ENCODE data around the gene CLDN10. TPM values are rescaled to one million over a fixed set of nuclear protein-coding genes. Genes with fewer than 3 reads are reported as not detected.
"Not testable (repeated sequence)": the region's sequence is repeated elsewhere in the genome, so short reads cannot be mapped to it uniquely, and the experiment has no call there.

Gene CLDN10
- total RNA-seq, 1 donor from 2014 or later, result not detected

GRCh38 chr13:95552208-95552538 is 347 bp upstream of the CLDN10 start:
- Mint-ChIP-seq H3K27me3 (ENCODE audit: insufficient read depth) (peaks cover 45% of the 10 kb centered on the region), H3K4me3 (no peak overlapping the region), H3K9me3 (no peaks in the 10 kb centered on the region), H3K27ac (no peak overlapping the region), H3K36me3 (ENCODE audit: low read depth) (peaks cover 2% of the 10 kb centered on the region), H3K4me1 (ENCODE audit: low read depth) (peaks cover 11% of the 10 kb centered on the region)
- no peak for DNase-seq (ENCODE audit: low spot score)
- intact Hi-C loops (cut with micrococcal nuclease), result loop anchor here (10.0 kb wide), 1 partner anchor 847 kb away; no protein-coding TSS in a partner anchor

DNA sequence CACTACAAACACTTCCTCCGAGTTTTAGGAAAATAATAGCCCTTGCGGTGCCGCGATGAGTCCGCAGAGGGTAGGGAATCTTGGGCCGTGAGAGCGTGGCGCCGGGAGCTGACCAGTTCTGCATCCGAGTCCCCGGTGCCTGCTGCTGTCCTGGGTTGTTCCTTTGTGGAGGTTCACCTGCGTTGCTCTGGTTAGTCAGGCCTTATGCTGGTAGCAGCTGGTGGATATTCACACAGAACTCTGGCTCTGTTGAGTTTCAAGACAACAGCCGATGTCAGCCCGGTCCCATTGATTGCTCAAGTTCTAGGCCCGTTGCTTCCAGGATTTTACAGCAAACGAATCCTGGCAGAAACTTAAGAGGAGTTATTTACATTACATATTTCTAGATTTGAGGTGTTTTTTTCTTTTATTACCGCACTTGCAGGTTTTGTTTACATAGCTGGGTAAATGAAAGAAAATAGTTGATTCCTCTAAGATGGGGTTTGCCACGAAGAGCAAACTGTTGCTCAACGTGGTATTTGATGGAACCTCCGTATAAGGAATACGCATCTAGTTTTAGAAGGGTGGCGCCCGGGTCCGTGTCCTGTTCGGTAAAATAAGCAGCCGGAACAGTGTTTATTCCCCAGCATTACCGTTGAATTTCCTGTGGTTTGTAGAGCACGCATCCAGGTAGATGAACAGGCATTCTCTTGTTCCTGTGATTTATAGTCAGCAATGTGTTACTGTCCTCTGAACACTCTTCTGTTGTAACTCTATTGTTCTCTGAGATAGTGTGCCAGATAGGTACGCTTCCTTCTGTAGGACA is 1.3 kb downstream of the CLDN10 start:
- Mint-ChIP-seq H3K27ac (no peak overlapping the region), H3K9me3 (no peaks in the 10 kb centered on the region), H3K27me3 (ENCODE audit: insufficient read depth) (peaks cover 45% of the 10 kb centered on the region), H3K4me3 (peak overlapping the region; percentile 47), H3K36me3 (ENCODE audit: low read depth) (peaks cover 2% of the 10 kb centered on the region), H3K4me1 (ENCODE audit: low read depth) (peaks cover 11% of the 10 kb centered on the region)
- intact Hi-C loops (cut with micrococcal nuclease), result loop anchor here (10.0 kb wide), 1 partner anchor 849 kb away; no protein-coding TSS in a partner anchor
- DNase-seq (ENCODE audit: low spot score), result no peak

DNA sequence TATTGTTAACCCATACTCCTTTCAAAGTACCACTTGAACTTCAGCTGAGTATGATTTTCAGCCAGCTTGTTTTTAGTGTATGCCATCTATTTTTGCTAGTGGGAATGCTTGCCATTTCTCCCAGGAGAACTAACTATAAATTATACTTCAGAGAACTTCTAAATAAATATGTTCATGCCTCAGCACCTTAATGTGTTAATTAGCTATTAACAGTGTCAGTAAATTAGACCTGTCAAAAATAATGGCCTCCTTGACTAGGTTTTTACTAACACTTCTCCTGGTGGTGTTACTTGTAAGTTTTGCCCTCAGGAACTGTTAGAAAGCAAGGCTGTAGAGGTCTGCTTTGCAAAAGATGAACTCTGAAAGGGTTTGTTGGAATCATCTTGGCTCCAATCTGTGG is 4.5 kb downstream of the CLDN10 start:
- H3K4me3 Mint-ChIP-seq, result no peak overlapping the region
- DNase-seq (ENCODE audit: low spot score), result no peak

GRCh38 chr13:95559100-95559499 is 6.6 kb downstream of the CLDN10 start:
- H3K4me3 Mint-ChIP-seq, result no peak overlapping the region
- peaks cover 16% of the 10 kb centered on the region for H3K27me3 Mint-ChIP-seq (ENCODE audit: insufficient read depth)
- H3K36me3 Mint-ChIP-seq (ENCODE audit: low read depth), result no peaks in the 10 kb centered on the region
- DNase-seq (ENCODE audit: low spot score), result no peak
- H3K27ac Mint-ChIP-seq, result no peak overlapping the region
- peaks cover 3% of the 10 kb centered on the region for H3K4me1 Mint-ChIP-seq (ENCODE audit: low read depth)
- intact Hi-C loops (cut with micrococcal nuclease), result loop anchor here (10.0 kb wide), 1 partner anchor 854 kb away; no protein-coding TSS in a partner anchor
- no peaks in the 10 kb centered on the region for H3K9me3 Mint-ChIP-seq

More for the DNA sequence above, 4.5 kb downstream of the CLDN10 start:
- Mint-ChIP-seq H3K36me3 (ENCODE audit: low read depth) (peaks cover 2% of the 10 kb centered on the region), H3K9me3 (no peaks in the 10 kb centered on the region), H3K4me1 (ENCODE audit: low read depth) (peaks cover 11% of the 10 kb centered on the region), H3K27me3 (ENCODE audit: insufficient read depth) (peaks cover 24% of the 10 kb centered on the region), H3K27ac (no peak overlapping the region)
- intact Hi-C loops (cut with micrococcal nuclease), result loop anchor here (10.0 kb wide), 1 partner anchor 852 kb away; no protein-coding TSS in a partner anchor

DNA sequence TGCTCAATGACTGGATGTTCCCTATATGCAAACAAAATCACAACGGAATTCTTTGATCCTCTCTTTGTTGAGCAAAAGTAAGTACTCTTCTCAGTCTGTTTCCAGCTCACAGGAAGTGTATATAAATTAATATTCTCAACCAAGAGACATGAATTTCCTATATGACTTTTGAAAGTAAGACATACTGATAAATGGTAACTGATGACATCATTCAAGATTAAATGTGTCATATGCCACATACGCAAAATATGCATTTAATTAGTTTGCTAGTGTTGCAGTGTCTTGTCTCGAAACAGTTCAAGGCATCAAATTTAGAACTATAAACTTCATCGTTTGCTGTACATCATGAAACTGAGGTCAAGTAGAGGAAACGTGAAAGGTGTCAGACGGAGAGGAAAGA is 7.9 kb downstream of the CLDN10 start:
- no peak overlapping the region for H3K4me3 Mint-ChIP-seq
- H3K4me1 Mint-ChIP-seq (ENCODE audit: low read depth), result no peaks in the 10 kb centered on the region
- peaks cover 12% of the 10 kb centered on the region for H3K27me3 Mint-ChIP-seq (ENCODE audit: insufficient read depth)
- no peaks in the 10 kb centered on the region for H3K9me3 Mint-ChIP-seq
- no peaks in the 10 kb centered on the region for H3K36me3 Mint-ChIP-seq (ENCODE audit: low read depth)
- no peak overlapping the region for H3K27ac Mint-ChIP-seq
- DNase-seq (ENCODE audit: low spot score), result no peak
- intact Hi-C loops (cut with micrococcal nuclease), result no loop called here

DNA sequence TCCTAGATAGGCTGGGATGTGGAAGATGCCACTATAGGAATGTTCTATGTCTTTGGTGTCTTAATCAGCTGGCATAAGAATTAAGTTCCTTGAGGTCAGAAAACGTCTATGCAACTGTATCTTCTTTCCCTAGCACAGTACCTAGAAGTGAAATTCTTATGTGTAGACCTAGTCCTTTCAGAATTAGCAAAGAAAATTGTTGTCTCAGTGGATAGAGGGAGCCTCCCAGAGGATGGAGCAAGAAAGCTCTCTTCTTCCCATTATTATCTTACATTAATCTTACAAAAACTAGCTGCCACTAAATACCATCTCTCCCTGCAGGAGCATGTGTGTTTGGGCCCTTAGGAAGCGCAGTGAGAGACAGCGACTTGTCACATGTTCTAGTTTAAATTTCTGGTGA is 11.6 kb downstream of the CLDN10 start:
- no peak for DNase-seq (ENCODE audit: low spot score)
- intact Hi-C loops (cut with micrococcal nuclease), result no loop called here
- no peaks in the 10 kb centered on the region for H3K4me1 Mint-ChIP-seq (ENCODE audit: low read depth)
- H3K27me3 Mint-ChIP-seq (ENCODE audit: insufficient read depth), result peaks cover 3% of the 10 kb centered on the region
- H3K27ac Mint-ChIP-seq, result no peak overlapping the region
- H3K36me3 Mint-ChIP-seq (ENCODE audit: low read depth), result no peaks in the 10 kb centered on the region
- peaks cover 4% of the 10 kb centered on the region for H3K9me3 Mint-ChIP-seq
- no peak overlapping the region for H3K4me3 Mint-ChIP-seq

DNA sequence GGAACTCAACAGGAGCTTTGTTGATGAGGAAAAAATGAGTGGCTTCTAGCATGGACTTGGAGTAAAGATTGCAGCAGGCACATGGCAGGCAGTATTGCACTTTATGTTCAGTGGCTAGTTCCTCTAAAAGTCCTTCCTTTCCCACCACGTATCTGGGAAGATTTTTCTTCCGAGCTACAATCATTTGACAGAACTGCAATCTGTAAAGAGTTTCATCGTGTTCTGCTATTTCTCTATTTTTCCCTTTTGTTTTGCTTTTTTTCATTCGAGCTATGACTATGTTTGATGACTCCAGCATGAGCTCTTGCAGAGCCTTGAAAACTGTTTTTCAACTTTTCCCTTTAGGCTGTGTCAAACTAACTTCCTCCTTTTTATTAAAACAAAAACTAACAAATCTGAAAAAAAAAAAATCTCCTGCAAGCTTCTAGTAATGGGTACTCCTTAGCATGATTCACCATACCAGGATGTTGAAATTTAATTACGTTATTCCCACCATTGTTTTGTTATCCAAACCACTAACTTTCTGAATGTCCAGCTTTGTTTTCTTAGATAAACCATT is 12.3 kb downstream of the CLDN10 start:
- Mint-ChIP-seq H3K27me3 (ENCODE audit: insufficient read depth) (peaks cover 3% of the 10 kb centered on the region), H3K4me1 (ENCODE audit: low read depth) (no peaks in the 10 kb centered on the region), H3K9me3 (peaks cover 4% of the 10 kb centered on the region), H3K36me3 (ENCODE audit: low read depth) (no peaks in the 10 kb centered on the region), H3K4me3 (no peak overlapping the region), H3K27ac (no peak overlapping the region)
- intact Hi-C loops (cut with micrococcal nuclease), result no loop called here
- DNase-seq (ENCODE audit: low spot score), result no peak

- H3K4me3 Mint-ChIP-seq; intact Hi-C loops (cut with micrococcal nuclease); H3K9me3 Mint-ChIP-seq; H3K27ac Mint-ChIP-seq; H3K36me3 Mint-ChIP-seq (ENCODE audit: low read depth); H3K4me1 Mint-ChIP-seq (ENCODE audit: low read depth); H3K27me3 Mint-ChIP-seq (ENCODE audit: insufficient read depth); DNase-seq (ENCODE audit: low spot score): not testable (repeated sequence)
Observed at GRCh38 chr13:95565758-95566157, 13.2 kb downstream of the CLDN10 start.

- DNase-seq (ENCODE audit: low spot score), result no peak
- Mint-ChIP-seq H3K4me3 (no peak overlapping the region), H3K4me1 (ENCODE audit: low read depth) (no peaks in the 10 kb centered on the region), H3K9me3 (peaks cover 4% of the 10 kb centered on the region), H3K36me3 (ENCODE audit: low read depth) (no peaks in the 10 kb centered on the region), H3K27ac (no peak overlapping the region), H3K27me3 (ENCODE audit: insufficient read depth) (peaks cover 8% of the 10 kb centered on the region)
- intact Hi-C loops (cut with micrococcal nuclease), result no loop called here
Observed at GRCh38 chr13:95568131-95568530, 15.6 kb downstream of the CLDN10 start.

GRCh38 chr13:95570016-95570415 is 17.5 kb downstream of the CLDN10 start:
- intact Hi-C loops (cut with micrococcal nuclease), result no loop called here
- H3K36me3 Mint-ChIP-seq (ENCODE audit: low read depth), result no peaks in the 10 kb centered on the region
- no peak overlapping the region for H3K4me3 Mint-ChIP-seq
- peaks cover 4% of the 10 kb centered on the region for H3K9me3 Mint-ChIP-seq
- no peaks in the 10 kb centered on the region for H3K4me1 Mint-ChIP-seq (ENCODE audit: low read depth)
- DNase-seq (ENCODE audit: low spot score), result no peak
- no peak overlapping the region for H3K27ac Mint-ChIP-seq
- H3K27me3 Mint-ChIP-seq (ENCODE audit: insufficient read depth), result peaks cover 8% of the 10 kb centered on the region

- no peak overlapping the region for H3K4me3 Mint-ChIP-seq
- no peaks in the 10 kb centered on the region for H3K4me1 Mint-ChIP-seq (ENCODE audit: low read depth)
- H3K9me3 Mint-ChIP-seq, result no peaks in the 10 kb centered on the region
- no peak for DNase-seq (ENCODE audit: low spot score)
- no peak overlapping the region for H3K27ac Mint-ChIP-seq
- intact Hi-C loops (cut with micrococcal nuclease), result no loop called here
- H3K36me3 Mint-ChIP-seq (ENCODE audit: low read depth), result no peaks in the 10 kb centered on the region
- peaks cover 7% of the 10 kb centered on the region for H3K27me3 Mint-ChIP-seq (ENCODE audit: insufficient read depth)
Observed at GRCh38 chr13:95571941-95572340, 19.4 kb downstream of the CLDN10 start.

GRCh38 chr13:95573221-95573620 is 20.7 kb downstream of the CLDN10 start:
- no peaks in the 10 kb centered on the region for H3K9me3 Mint-ChIP-seq
- no peaks in the 10 kb centered on the region for H3K36me3 Mint-ChIP-seq (ENCODE audit: low read depth)
- intact Hi-C loops (cut with micrococcal nuclease), result no loop called here
- no peaks in the 10 kb centered on the region for H3K4me1 Mint-ChIP-seq (ENCODE audit: low read depth)
- H3K4me3 Mint-ChIP-seq, result no peak overlapping the region
- H3K27me3 Mint-ChIP-seq (ENCODE audit: insufficient read depth), result peaks cover 7% of the 10 kb centered on the region
- no peak overlapping the region for H3K27ac Mint-ChIP-seq
- no peak for DNase-seq (ENCODE audit: low spot score)

- no peak for DNase-seq (ENCODE audit: low spot score)
- intact Hi-C loops (cut with micrococcal nuclease), result no loop called here
- Mint-ChIP-seq H3K27ac (no peak overlapping the region), H3K36me3 (ENCODE audit: low read depth) (no peaks in the 10 kb centered on the region), H3K4me3 (no peak overlapping the region), H3K4me1 (ENCODE audit: low read depth) (no peaks in the 10 kb centered on the region), H3K27me3 (ENCODE audit: insufficient read depth) (no peaks in the 10 kb centered on the region), H3K9me3 (no peaks in the 10 kb centered on the region)
Observed at GRCh38 chr13:95579303-95579702, 26.8 kb downstream of the CLDN10 start.
